IPS DF 6.9 (cell line): ENCODE results near the gene DGCR6L.
"Not testable (repeated sequence)": the region's sequence is repeated elsewhere in the genome, so short reads cannot be mapped to it uniquely, and the experiment has no call there.

ENCODE experiments used
- DNase-seq: peaks from one replicate; pipeline ENCODE4 v3.0.0-alpha.2; 2013; ENCODE audit warnings: low read depth, low spot score
- H3K27ac ChIP-seq: one replicate; pipeline ENCODE4 v1.5.1; 2013; ENCODE audit warnings: low read length, control low read depth
- H3K27me3 ChIP-seq: 2 replicates; pipeline ENCODE4 v1.6.1; 2013; ENCODE audit warnings: mild to moderate bottlenecking, low read length; ENCODE audit not compliant: control insufficient read depth, insufficient read depth
- H3K36me3 ChIP-seq: 2 replicates; pipeline ENCODE4 v1.6.1; 2013; ENCODE audit warnings: low read length; ENCODE audit not compliant: control insufficient read depth, insufficient read depth
- H3K4me1 ChIP-seq: 2 replicates; pipeline ENCODE4 v1.6.1; 2013; ENCODE audit warnings: low read length; ENCODE audit not compliant: control insufficient read depth, insufficient read depth
- H3K4me3 ChIP-seq: 2 replicates; pipeline ENCODE4 v1.5.1; 2013; ENCODE audit warnings: mild to moderate bottlenecking, low read length
- H3K9me3 ChIP-seq: 2 replicates; pipeline ENCODE4 v1.6.1; 2013; ENCODE audit warnings: low read length, inconsistent platforms; ENCODE audit not compliant: control insufficient read depth, insufficient read depth
- WGBS: extraction: QIAGEN DNeasy Blood & Tissue Kit; methylation state at CpG from one replicate; pipeline ENCODE4 v1.1.7; 2013; ENCODE audit warnings: mixed read lengths, missing lambda C conversion rate; ENCODE audit not compliant: insufficient read length, insufficient coverage; 5-methylcytosine and 5-hydroxymethylcytosine counted together

The DGCR6L gene

GRCh38 chr22:20265772-20266666, 53.8 kb downstream of the DGCR6L start:
- H3K36me3 ChIP-seq, H3K9me3 ChIP-seq, H3K4me3 ChIP-seq, H3K4me1 ChIP-seq, H3K27ac ChIP-seq, DNase-seq, H3K27me3 ChIP-seq: not testable (repeated sequence)
- no CpG with 5 or more reads among the region's 15 CpGs for WGBS

- no CpG with 5 or more reads among the region's 21 CpGs for WGBS
- Histone ChIP-seq H3K9me3 (no peaks in the 10 kb centered on the region), H3K4me3 (no peak overlapping the region), H3K36me3 (no peaks in the 10 kb centered on the region), H3K27me3 (no peaks in the 10 kb centered on the region), H3K4me1 (peaks cover 3% of the 10 kb centered on the region; the same call in 1 of the 2 replicates), H3K27ac (no peak overlapping the region)
- DNase-seq = no peak
Measured at GRCh38 chr22:20264614-20265452, 55.0 kb downstream of the DGCR6L start.
